Osteoblast (primary cell): ENCODE results near the gene LRRK1. TPM values are rescaled to one million over a fixed set of nuclear protein-coding genes. Genes with fewer than 3 reads are reported as not detected.
A peak's percentile ranks its signal among the peaks of the same experiment; 100 is the strongest.

ENCODE experiments used
- DNase-seq: peaks from one replicate; pipeline ENCODE4 v3.0.0; 2011; ENCODE audit warnings: low spot score, mixed read lengths; ENCODE audit not compliant: insufficient read length; ENCODE audit errors: missing footprints
- H2AFZ ChIP-seq: 2 replicates; pipeline ENCODE4 v1.6.0; 2011; ENCODE audit warnings: mild to moderate bottlenecking, low read length
- H3K27ac ChIP-seq: 2 replicates; pipeline ENCODE4 v1.5.1; 2011; ENCODE audit warnings: mild to moderate bottlenecking, low read depth, low read length, moderate library complexity
- H3K27me3 ChIP-seq: 2 replicates; pipeline ENCODE4 v1.6.0; 2012; ENCODE audit warnings: mild to moderate bottlenecking, control low read depth, inconsistent platforms, low read length, moderate library complexity; ENCODE audit not compliant: insufficient read depth
- H3K36me3 ChIP-seq: 2 replicates; pipeline ENCODE4 v1.5.1; 2011; ENCODE audit warnings: mild to moderate bottlenecking, low read length, control low read depth, moderate library complexity; ENCODE audit not compliant: insufficient read depth
- H3K4me1 ChIP-seq: 2 replicates; pipeline ENCODE4 v1.5.1; 2011; ENCODE audit warnings: mild to moderate bottlenecking, low read length, control low read depth, moderate library complexity; ENCODE audit not compliant: insufficient read depth
- H3K4me2 ChIP-seq: 2 replicates; pipeline ENCODE4 v1.6.0; 2011; ENCODE audit warnings: mild to moderate bottlenecking, low read length; ENCODE audit not compliant: insufficient read depth
- H3K4me3 ChIP-seq: fragments of 200-600 bp; sonication (generic); 3 replicates; pipeline ENCODE4 v1.5.1; 2012; ENCODE audit warnings: mild to moderate bottlenecking, low read length, inconsistent platforms; ENCODE audit not compliant: insufficient read depth
- H3K79me2 ChIP-seq: 2 replicates; pipeline ENCODE4 v1.6.0; 2012; ENCODE audit warnings: mild to moderate bottlenecking, low read length, control low read depth, inconsistent platforms; ENCODE audit not compliant: insufficient read depth
- H3K9me3 ChIP-seq: 2 replicates; pipeline ENCODE4 v1.5.1; 2011; ENCODE audit warnings: low read depth, low read length, control low read depth
- H4K20me1 ChIP-seq: 2 replicates; pipeline ENCODE4 v1.6.0; 2012; ENCODE audit warnings: mild to moderate bottlenecking, low read length, control low read depth; ENCODE audit not compliant: insufficient read depth
- total RNA-seq: library from RNA; depleted of rRNA; stranded (reverse); fragments of >200 nt; gene quantifications from 2 replicates; pipeline ENCODE4 v1.2.3, GENCODE V29; 2012
- TF ChIP-seq, protein P1 (sequence below): IDR thresholded peaks from 2 replicates; pipeline ENCODE4 v1.5.1; 2011; ENCODE audit warnings: mild to moderate bottlenecking, low read depth, low read length, moderate library complexity; ENCODE audit errors: extremely low read depth

Gene LRRK1
- total RNA-seq, 1 donor, result 15.2 TPM

DNA sequence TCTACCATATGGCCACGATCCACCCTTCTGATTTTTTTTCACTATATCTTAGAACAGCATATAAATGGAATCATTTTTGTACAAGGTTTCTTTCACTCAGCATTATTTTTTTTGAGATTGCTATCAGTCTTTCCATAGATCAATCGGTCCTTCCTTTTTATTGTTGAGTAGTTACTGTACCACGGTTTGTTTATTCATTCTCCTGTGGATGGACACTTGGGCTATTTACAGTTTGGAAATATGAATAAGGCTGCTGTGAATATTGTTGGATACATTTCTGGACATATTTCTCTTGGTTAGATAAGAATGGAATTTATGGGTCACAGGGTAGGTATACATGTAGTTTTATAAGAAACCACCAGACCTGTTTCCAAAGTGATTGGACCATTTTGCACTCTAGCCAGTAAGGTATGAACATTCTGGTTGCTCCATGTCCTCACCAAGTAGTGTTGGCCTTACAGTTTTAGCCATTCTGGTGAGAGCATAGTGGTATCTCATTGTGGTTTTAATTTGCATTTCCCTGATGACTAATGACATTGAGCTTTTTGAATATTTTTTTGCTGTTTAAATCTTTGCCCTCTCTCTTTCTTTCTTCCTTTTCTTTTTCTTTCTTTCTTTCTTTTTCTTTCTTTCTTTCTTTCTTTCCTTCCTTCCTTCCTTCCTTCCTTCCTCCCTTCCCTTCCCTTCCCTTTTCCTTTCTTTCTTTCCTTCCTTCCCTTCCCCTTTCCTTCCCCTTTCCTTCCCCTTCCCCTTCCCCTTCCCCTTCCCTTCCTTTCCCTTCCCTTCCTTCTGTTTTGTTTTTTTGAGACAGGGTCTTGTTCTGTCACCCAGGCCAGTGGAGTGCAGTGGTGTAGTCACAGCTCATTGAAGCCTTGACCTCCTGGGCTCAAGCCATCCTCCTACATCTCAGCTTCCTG lies 49.2 kb downstream of the LRRK1 start:
- peaks cover 18% of the 10 kb centered on the region for H3K4me1 ChIP-seq
- DNase-seq, result no peak
- no peaks in the 10 kb centered on the region for H3K27me3 ChIP-seq
- H3K9me3 ChIP-seq, result no peaks in the 10 kb centered on the region
- peak overlapping the region; percentile 48 for H3K27ac ChIP-seq
- no peak overlapping the region for H3K4me2 ChIP-seq
- no peak overlapping the region for H2AFZ ChIP-seq
- TF ChIP-seq, protein P1, sequence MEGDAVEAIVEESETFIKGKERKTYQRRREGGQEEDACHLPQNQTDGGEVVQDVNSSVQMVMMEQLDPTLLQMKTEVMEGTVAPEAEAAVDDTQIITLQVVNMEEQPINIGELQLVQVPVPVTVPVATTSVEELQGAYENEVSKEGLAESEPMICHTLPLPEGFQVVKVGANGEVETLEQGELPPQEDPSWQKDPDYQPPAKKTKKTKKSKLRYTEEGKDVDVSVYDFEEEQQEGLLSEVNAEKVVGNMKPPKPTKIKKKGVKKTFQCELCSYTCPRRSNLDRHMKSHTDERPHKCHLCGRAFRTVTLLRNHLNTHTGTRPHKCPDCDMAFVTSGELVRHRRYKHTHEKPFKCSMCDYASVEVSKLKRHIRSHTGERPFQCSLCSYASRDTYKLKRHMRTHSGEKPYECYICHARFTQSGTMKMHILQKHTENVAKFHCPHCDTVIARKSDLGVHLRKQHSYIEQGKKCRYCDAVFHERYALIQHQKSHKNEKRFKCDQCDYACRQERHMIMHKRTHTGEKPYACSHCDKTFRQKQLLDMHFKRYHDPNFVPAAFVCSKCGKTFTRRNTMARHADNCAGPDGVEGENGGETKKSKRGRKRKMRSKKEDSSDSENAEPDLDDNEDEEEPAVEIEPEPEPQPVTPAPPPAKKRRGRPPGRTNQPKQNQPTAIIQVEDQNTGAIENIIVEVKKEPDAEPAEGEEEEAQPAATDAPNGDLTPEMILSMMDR, result no peak
- no peaks in the 10 kb centered on the region for H4K20me1 ChIP-seq
- no peak overlapping the region for H3K4me3 ChIP-seq
- peaks cover 2% of the 10 kb centered on the region for H3K79me2 ChIP-seq
- H3K36me3 ChIP-seq, result no peaks in the 10 kb centered on the region

- peak overlapping the region; percentile 49 for H3K4me3 ChIP-seq
- no peaks in the 10 kb centered on the region for H3K79me2 ChIP-seq
- H3K36me3 ChIP-seq, result peaks cover 6% of the 10 kb centered on the region
- TF ChIP-seq, protein P1, result no peak
- H2AFZ ChIP-seq, result no peak overlapping the region
- H3K27ac ChIP-seq, result no peak overlapping the region
- H3K9me3 ChIP-seq, result no peaks in the 10 kb centered on the region
- H3K4me2 ChIP-seq, result peak overlapping the region; percentile 48
- no peaks in the 10 kb centered on the region for H3K27me3 ChIP-seq
- H3K4me1 ChIP-seq, result peaks cover 13% of the 10 kb centered on the region
- no peaks in the 10 kb centered on the region for H4K20me1 ChIP-seq
- DNase-seq, result no peak
These were observed 53.8 kb downstream of the LRRK1 start for GRCh38 chr15:100972975-100973350.

- peak; percentile 82 for DNase-seq
- Histone ChIP-seq H3K36me3 (peaks cover 6% of the 10 kb centered on the region), H4K20me1 (no peaks in the 10 kb centered on the region), H3K4me1 (peaks cover 11% of the 10 kb centered on the region), H3K27ac (no peak overlapping the region), H3K9me3 (no peaks in the 10 kb centered on the region), H3K4me3 (peak overlapping the region; percentile 49), H3K27me3 (no peaks in the 10 kb centered on the region), H3K4me2 (peak overlapping the region; percentile 48), H2AFZ (no peak overlapping the region), H3K79me2 (no peaks in the 10 kb centered on the region)
- TF ChIP-seq, protein P1, result no peak
These were observed 54.4 kb downstream of the LRRK1 start for GRCh38 chr15:100973351-100974111.

DNA sequence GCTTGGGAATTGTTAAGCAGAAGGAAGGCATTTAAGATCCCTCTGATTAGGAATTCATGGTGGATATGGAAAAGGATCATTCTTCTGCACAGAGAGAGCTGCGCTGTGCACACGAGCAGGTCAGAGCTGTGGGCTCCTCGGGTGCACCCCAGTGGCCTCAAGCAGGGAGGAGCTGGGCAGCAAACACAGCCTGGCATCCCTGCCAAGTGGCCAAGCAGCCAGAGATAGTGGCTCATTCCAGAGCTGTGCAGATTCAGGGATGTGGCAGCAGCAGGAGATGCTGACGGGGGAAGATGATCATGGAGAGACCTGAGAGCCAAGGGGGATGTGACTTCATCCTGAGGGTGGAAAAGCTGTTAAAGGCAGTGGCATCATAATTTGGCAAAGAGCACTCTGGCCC lies 55.9 kb downstream of the LRRK1 start:
- no peaks in the 10 kb centered on the region for H3K9me3 ChIP-seq
- no peaks in the 10 kb centered on the region for H3K27me3 ChIP-seq
- H3K79me2 ChIP-seq, result no peaks in the 10 kb centered on the region
- no peak for DNase-seq
- no peak overlapping the region for H2AFZ ChIP-seq
- no peak overlapping the region for H3K27ac ChIP-seq
- H3K4me1 ChIP-seq, result peaks cover 6% of the 10 kb centered on the region
- TF ChIP-seq, protein P1, result no peak
- H3K36me3 ChIP-seq, result peaks cover 6% of the 10 kb centered on the region
- H4K20me1 ChIP-seq, result no peaks in the 10 kb centered on the region
- H3K4me3 ChIP-seq, result no peak overlapping the region
- H3K4me2 ChIP-seq, result no peak overlapping the region
